ENCODE measurements around the gene INAVA.

- TF ChIP-seq CTCF (IDR thresholded peaks at IDR 0.05; ENCODE audit: borderline replicate concordance, extremely low read depth, low read length, poor library complexity, severe bottlenecking) (no peak), EZH2 (IDR thresholded peaks at IDR 0.05; ENCODE audit: borderline replicate concordance, low read depth, low read length, severe bottlenecking) (no peak)
Measured at GRCh38 chr1:200887036-200887435, 7.7 kb upstream of the INAVA start.

All from DND-41 (cell line).